A549 (cell line): ENCODE data around the gene CCSER1. TPM values are rescaled to one million over a fixed set of nuclear protein-coding genes. Genes with fewer than 3 reads are reported as not detected.
"Not testable (repeated sequence)": the region's sequence is repeated elsewhere in the genome, so short reads cannot be mapped to it uniquely, and the experiment has no call there.

Experiments used
- ATAC-seq, 2 experiments: fragments of 200-7000 bp in 1 of 2; fragments of >200 bp in 1 of 2; cut with Nextera tagmentation in 1 of 2; cut with Tn5 transposase in 1 of 2; 3 replicates each; pipeline versions ENCODE4 v1.8.0 to v1.9.1; 2018 to 2020; ENCODE audit warnings: mild to moderate bottlenecking in 1 of 2, moderate library complexity in 1 of 2
- CTCF ChIA-PET: fragments of 300-600 bp; sonication (Branson Sonifier 250); formaldehyde crosslinking; extraction: SDS; loops from one replicate; lab custom pipeline; 2021; ENCODE audit warnings: antibody characterized with exemption, inconsistent platforms; lab: Yijun Ruan, JAX
- POLR2A ChIA-PET: fragments of 350-600 bp; formaldehyde crosslinking; extraction: SDS; loops from one replicate; lab custom pipeline; 2021; ENCODE audit warnings: antibody characterized with exemption, inconsistent platforms; lab: Yijun Ruan, JAX
- DNase-seq, 2 experiments: peaks; one replicate each; pipeline versions ENCODE4 v3.0.0 to v3.0.0-alpha.2; 2011 to 2016; ENCODE audit warnings: low read depth in 1 of 2, low spot score in 1 of 2
- FAIRE-seq: peaks from 2 replicates; lab custom pipeline; 2011; peaks lifted over from hg19 to GRCh38; lab: Jason Lieb, UNC
- H3K27ac ChIP-seq, 2 experiments: fragments of >200 bp; sonication (Bioruptor Twin); formaldehyde crosslinking; 3 replicates each; pipeline ENCODE4 v1.5.1; 2016 to 2017
- H3K4me1 ChIP-seq: fragments of >200 bp; sonication (Bioruptor Twin); formaldehyde crosslinking; 3 replicates; pipeline ENCODE4 v1.6.1; 2016
- H3K4me2 ChIP-seq: fragments of >200 bp; sonication (Bioruptor Twin); formaldehyde crosslinking; 3 replicates; pipeline ENCODE4 v1.6.1; 2016
- H3K4me3 ChIP-seq: fragments of >200 bp; sonication (Bioruptor Twin); formaldehyde crosslinking; 3 replicates; pipeline ENCODE4 v1.5.1; 2016
- H3K9me3 ChIP-seq: fragments of >200 bp; sonication (Bioruptor Twin); formaldehyde crosslinking; 3 replicates; pipeline ENCODE4 v1.6.1; 2016
- CHD4 ChIP-seq: fragments of 200-600 bp; sonication (generic); IDR thresholded peaks from 2 replicates; pipeline ENCODE4 v1.6.1; 2016; ENCODE audit warnings: antibody characterized with exemption, mild to moderate bottlenecking, borderline replicate concordance
- EHMT2 ChIP-seq: fragments of 200-600 bp; sonication (generic); IDR thresholded peaks from 2 replicates; pipeline ENCODE4 v1.6.1; 2016; ENCODE audit warnings: antibody characterized with exemption, low read depth, mild to moderate bottlenecking, moderate library complexity
- ESRRA ChIP-seq: fragments of 150-350 bp; IDR thresholded peaks from 2 replicates; pipeline ENCODE4 v1.6.1; 2014; ENCODE audit warnings: mild to moderate bottlenecking, low read length, borderline replicate concordance
- FOSB ChIP-seq: fragments of 250-450 bp; sonication (Bioruptor Pico); IDR thresholded peaks from 2 replicates; pipeline ENCODE4 v1.5.0; 2020; ENCODE audit warnings: mild to moderate bottlenecking, moderate library complexity
- GATA3 ChIP-seq: IDR thresholded peaks from 2 replicates; pipeline ENCODE4 v1.6.1; 2012; ENCODE audit warnings: borderline replicate concordance
- HOXB5 ChIP-seq: fragments of 250-450 bp; sonication (Bioruptor Pico); IDR thresholded peaks from 2 replicates; pipeline ENCODE4 v1.5.0; 2020; ENCODE audit warnings: mild to moderate bottlenecking, moderate library complexity
- KDM1A ChIP-seq: fragments of 200-600 bp; sonication (generic); IDR thresholded peaks from 2 replicates; pipeline ENCODE4 v1.6.1; 2016; ENCODE audit warnings: low read depth, mild to moderate bottlenecking
- KDM5A ChIP-seq: fragments of 200-600 bp; sonication (generic); IDR thresholded peaks from 2 replicates; pipeline ENCODE4 v1.6.1; 2016; ENCODE audit warnings: antibody characterized with exemption, mild to moderate bottlenecking
- MAFK ChIP-seq: fragments of 450-650 bp; IDR thresholded peaks from 2 replicates; pipeline ENCODE4 v1.6.1; 2014; ENCODE audit not compliant: partially characterized antibody
- NR3C1 ChIP-seq: fragments of >200 bp; sonication (Bioruptor Twin); formaldehyde crosslinking; IDR thresholded peaks from 3 replicates; pipeline ENCODE4 v1.6.1; 2017
- POLR2A ChIP-seq: IDR thresholded peaks from 2 replicates; pipeline ENCODE4 v1.6.1; 2012; ENCODE audit warnings: mild to moderate bottlenecking, low read length
- RARB ChIP-seq: fragments of 250-450 bp; sonication (Bioruptor Pico); IDR thresholded peaks from 2 replicates; pipeline ENCODE4 v1.8.0; 2021; ENCODE audit warnings: mild to moderate bottlenecking, moderate library complexity
- RFX5 ChIP-seq: fragments of 450-650 bp; IDR thresholded peaks from 2 replicates; pipeline ENCODE4 v1.7.1; 2014; ENCODE audit warnings: antibody characterized with exemption, mild to moderate bottlenecking, moderate library complexity
- TP53 ChIP-seq: fragments of 250-450 bp; sonication (Bioruptor Pico); IDR thresholded peaks from 2 replicates; pipeline ENCODE4 v1.5.0; 2021; ENCODE audit warnings: mild to moderate bottlenecking, moderate library complexity
- ZC3H11A ChIP-seq: fragments of 450-650 bp; IDR thresholded peaks from 2 replicates; pipeline ENCODE4 v1.6.1; 2014; ENCODE audit warnings: antibody characterized with exemption, mild to moderate bottlenecking
- ZSCAN20 ChIP-seq: fragments of 250-450 bp; sonication (Bioruptor Pico); IDR thresholded peaks from 2 replicates; pipeline ENCODE4 v1.8.0; 2022; ENCODE audit warnings: mild to moderate bottlenecking, moderate library complexity
- WGBS: methylation state at CpG from one replicate; pipeline ENCODE4 v1.1.6; 2017; ENCODE audit errors: missing lambda C conversion rate; 5-methylcytosine and 5-hydroxymethylcytosine counted together
- polyA plus RNA-seq, 4 experiments: library from polyadenylated mRNA; depleted of rRNA in 3 of 4; stranded (reverse); fragments of >200 nt; fragmentation: RNase III in 1 of 4; extraction: RNeasy Plus Mini Kit Qiagen cat#74134 plus additional on column Dnase treatment in 1 of 4; gene quantifications; 2 replicates in 3 of 4; 3 replicates in 1 of 4; pipeline ENCODE4 v1.2.3, GENCODE V29; 2011 to 2017
- TF ChIP-seq, protein P1 (sequence below): fragments of 150-350 bp; IDR thresholded peaks from 2 replicates; pipeline ENCODE4 v1.6.1; 2014; ENCODE audit warnings: low read depth, mild to moderate bottlenecking, low read length
- TF ChIP-seq, protein P2 (sequence below): fragments of >200 bp; sonication (Bioruptor Twin); formaldehyde crosslinking; IDR thresholded peaks from 2 replicates; pipeline ENCODE4 v1.6.1; 2016
- TF ChIP-seq, protein P3 (sequence below): fragments of 450-650 bp; IDR thresholded peaks from 2 replicates; pipeline ENCODE4 v1.6.1; 2014; ENCODE audit warnings: antibody characterized with exemption
- TF ChIP-seq, protein P4 (sequence below): fragments of >200 bp; sonication (Bioruptor Twin); formaldehyde crosslinking; IDR thresholded peaks from 3 replicates; pipeline ENCODE4 v1.6.1; 2016
- TF ChIP-seq, protein P5 (sequence below): fragments of 200-600 bp; sonication (generic); IDR thresholded peaks from 2 replicates; pipeline ENCODE4 v1.6.1; 2016; ENCODE audit warnings: antibody characterized with exemption, mild to moderate bottlenecking, moderate library complexity

The CCSER1 gene
- polyA plus RNA-seq, 2 of the 4 experiments (the other 2 are of a cell fraction), result 0.06 TPM; not detected in 1

DNA sequence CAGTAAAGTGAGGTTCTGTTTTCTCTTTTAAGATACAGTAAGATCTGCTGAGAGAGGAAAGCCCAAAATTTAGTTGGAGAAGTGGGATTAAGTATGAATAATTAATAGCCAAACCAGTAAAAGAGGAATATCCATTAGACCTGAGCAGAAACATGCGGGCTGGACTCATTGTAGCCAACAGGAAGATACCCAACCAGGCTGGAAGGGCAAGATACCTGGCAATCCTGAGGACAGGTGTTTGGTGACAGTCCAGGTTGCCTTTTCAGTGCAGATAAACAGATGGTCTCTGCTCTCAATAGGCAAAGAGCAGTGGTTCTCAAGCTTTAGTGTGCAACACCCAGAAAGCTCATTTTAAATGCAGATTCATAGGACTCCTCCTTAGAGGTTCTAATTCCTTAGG is 1195.8 kb downstream of the CCSER1 start:
- ChIA-PET CTCF (no interaction called here), POLR2A (no interaction called here)
- Histone ChIP-seq H3K9me3 (no peaks in the 10 kb centered on the region), H3K4me3 (no peak overlapping the region), H3K4me2 (no peak overlapping the region), H3K4me1 (no peaks in the 10 kb centered on the region), H3K27ac (no peak overlapping the region)
- TF ChIP-seq, protein P1, sequence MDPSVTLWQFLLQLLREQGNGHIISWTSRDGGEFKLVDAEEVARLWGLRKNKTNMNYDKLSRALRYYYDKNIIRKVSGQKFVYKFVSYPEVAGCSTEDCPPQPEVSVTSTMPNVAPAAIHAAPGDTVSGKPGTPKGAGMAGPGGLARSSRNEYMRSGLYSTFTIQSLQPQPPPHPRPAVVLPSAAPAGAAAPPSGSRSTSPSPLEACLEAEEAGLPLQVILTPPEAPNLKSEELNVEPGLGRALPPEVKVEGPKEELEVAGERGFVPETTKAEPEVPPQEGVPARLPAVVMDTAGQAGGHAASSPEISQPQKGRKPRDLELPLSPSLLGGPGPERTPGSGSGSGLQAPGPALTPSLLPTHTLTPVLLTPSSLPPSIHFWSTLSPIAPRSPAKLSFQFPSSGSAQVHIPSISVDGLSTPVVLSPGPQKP, result no peak
- no peak for TF ChIP-seq ZC3H11A
- TF ChIP-seq GATA3, result no peak
- TF ChIP-seq KDM1A, result no peak
- TF ChIP-seq EHMT2, result no peak
- TF ChIP-seq, protein P2, sequence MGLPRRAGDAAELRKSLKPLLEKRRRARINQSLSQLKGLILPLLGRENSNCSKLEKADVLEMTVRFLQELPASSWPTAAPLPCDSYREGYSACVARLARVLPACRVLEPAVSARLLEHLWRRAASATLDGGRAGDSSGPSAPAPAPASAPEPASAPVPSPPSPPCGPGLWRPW, result no peak
- TF ChIP-seq, protein P3, sequence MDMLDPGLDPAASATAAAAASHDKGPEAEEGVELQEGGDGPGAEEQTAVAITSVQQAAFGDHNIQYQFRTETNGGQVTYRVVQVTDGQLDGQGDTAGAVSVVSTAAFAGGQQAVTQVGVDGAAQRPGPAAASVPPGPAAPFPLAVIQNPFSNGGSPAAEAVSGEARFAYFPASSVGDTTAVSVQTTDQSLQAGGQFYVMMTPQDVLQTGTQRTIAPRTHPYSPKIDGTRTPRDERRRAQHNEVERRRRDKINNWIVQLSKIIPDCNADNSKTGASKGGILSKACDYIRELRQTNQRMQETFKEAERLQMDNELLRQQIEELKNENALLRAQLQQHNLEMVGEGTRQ, result no peak
- TF ChIP-seq CHD4, result no peak
- TF ChIP-seq ESRRA, result no peak
- TF ChIP-seq HOXB5 (CRISPR knock-in tag), result no peak
- TF ChIP-seq, protein P4, sequence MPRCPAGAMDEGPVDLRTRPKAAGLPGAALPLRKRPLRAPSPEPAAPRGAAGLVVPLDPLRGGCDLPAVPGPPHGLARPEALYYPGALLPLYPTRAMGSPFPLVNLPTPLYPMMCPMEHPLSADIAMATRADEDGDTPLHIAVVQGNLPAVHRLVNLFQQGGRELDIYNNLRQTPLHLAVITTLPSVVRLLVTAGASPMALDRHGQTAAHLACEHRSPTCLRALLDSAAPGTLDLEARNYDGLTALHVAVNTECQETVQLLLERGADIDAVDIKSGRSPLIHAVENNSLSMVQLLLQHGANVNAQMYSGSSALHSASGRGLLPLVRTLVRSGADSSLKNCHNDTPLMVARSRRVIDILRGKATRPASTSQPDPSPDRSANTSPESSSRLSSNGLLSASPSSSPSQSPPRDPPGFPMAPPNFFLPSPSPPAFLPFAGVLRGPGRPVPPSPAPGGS, result no peak
- no peak for TF ChIP-seq TP53 (CRISPR knock-in tag)
- TF ChIP-seq RARB (CRISPR knock-in tag), result no peak
- TF ChIP-seq, protein P5, sequence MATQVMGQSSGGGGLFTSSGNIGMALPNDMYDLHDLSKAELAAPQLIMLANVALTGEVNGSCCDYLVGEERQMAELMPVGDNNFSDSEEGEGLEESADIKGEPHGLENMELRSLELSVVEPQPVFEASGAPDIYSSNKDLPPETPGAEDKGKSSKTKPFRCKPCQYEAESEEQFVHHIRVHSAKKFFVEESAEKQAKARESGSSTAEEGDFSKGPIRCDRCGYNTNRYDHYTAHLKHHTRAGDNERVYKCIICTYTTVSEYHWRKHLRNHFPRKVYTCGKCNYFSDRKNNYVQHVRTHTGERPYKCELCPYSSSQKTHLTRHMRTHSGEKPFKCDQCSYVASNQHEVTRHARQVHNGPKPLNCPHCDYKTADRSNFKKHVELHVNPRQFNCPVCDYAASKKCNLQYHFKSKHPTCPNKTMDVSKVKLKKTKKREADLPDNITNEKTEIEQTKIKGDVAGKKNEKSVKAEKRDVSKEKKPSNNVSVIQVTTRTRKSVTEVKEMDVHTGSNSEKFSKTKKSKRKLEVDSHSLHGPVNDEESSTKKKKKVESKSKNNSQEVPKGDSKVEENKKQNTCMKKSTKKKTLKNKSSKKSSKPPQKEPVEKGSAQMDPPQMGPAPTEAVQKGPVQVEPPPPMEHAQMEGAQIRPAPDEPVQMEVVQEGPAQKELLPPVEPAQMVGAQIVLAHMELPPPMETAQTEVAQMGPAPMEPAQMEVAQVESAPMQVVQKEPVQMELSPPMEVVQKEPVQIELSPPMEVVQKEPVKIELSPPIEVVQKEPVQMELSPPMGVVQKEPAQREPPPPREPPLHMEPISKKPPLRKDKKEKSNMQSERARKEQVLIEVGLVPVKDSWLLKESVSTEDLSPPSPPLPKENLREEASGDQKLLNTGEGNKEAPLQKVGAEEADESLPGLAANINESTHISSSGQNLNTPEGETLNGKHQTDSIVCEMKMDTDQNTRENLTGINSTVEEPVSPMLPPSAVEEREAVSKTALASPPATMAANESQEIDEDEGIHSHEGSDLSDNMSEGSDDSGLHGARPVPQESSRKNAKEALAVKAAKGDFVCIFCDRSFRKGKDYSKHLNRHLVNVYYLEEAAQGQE, result no peak
- TF ChIP-seq POLR2A, result no peak
- no peak for TF ChIP-seq NR3C1
- no peak for TF ChIP-seq MAFK
- no peak for TF ChIP-seq RFX5
- no peak for FAIRE-seq
- DNase-seq, result no peak
- 21% methylated on average over 1 of the region's 1 CpG for WGBS
- ATAC-seq, result no peak

DNA sequence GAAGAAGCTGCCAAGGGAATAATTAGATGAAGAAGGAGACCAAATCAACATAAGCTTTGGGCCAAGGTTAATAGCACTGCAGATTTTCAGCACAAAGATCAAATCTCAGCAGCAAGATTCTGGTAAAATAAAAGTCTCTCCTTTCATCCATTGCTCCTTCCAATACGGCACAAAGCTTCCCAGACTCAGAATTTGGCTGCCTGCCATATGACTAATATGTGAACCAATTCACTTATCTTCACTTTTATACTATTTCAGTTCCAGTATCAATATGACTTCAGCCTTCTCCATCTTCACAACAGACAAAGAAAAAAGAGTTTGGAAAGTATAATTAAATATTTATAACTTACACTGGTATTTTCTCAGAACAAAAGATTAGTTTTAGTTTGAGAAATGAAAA is 1198.3 kb downstream of the CCSER1 start:
- ChIA-PET POLR2A (no interaction called here), CTCF (no interaction called here)
- WGBS, result 3% methylated on average over 1 of the region's 1 CpG
- ATAC-seq, result no peak
- TF ChIP-seq ESRRA (no peak), ZSCAN20 (CRISPR knock-in tag) (no peak), CHD4 (no peak), KDM5A (no peak), FOSB (no peak)
- Histone ChIP-seq H3K4me2 (no peak overlapping the region), H3K4me1 (no peaks in the 10 kb centered on the region), H3K27ac (no peak overlapping the region), H3K9me3 (no peaks in the 10 kb centered on the region), H3K4me3 (no peak overlapping the region)
- no peak for DNase-seq
- FAIRE-seq, result no peak

DNA sequence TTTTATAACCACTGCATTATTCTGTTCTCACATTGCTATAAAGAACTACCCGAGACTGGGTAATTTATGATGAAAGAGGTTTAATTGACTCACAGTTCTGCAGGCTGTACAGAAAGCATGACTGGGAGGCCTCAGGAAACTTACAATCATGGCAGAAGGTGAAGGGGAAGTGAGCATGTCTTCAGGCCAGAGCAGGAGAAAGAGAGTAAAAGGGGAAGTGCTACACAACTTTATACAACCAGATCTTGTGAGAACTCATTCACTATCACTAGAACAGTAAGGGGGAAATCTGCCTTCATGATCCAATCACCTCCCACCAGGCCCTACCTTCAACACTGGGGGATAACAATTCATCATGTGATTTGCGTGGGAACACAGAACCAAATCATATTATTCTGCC is 1199.0 kb downstream of the CCSER1 start:
- CTCF ChIA-PET, FAIRE-seq, DNase-seq, H3K4me1 ChIP-seq, H3K4me2 ChIP-seq, POLR2A ChIA-PET, H3K27ac ChIP-seq, ATAC-seq, H3K4me3 ChIP-seq, H3K9me3 ChIP-seq: not testable (repeated sequence)
- 13% methylated on average over 2 of the region's 2 CpGs for WGBS
